Esophagus squamous epithelium (tissue), 4 donors: ENCODE data around the gene RHO.

ENCODE experiments used
- POLR2A ChIP-seq, 4 donors: fragments of 450-650 bp; IDR thresholded peaks; one replicate each; pipeline ENCODE4 v1.6.1; 2017; ENCODE audit warnings: antibody characterized with exemption in 4 of 4, mild to moderate bottlenecking in 4 of 4, moderate library complexity in 3 of 4
- TF ChIP-seq, protein P1 (sequence below), 6 experiments: fragments of 450-650 bp in 4 of 6; fragments of 200-600 bp in 2 of 6; sonication (generic) in 2 of 6; IDR thresholded peaks; one replicate each; pipeline ENCODE4 v1.5.1; 2016 to 2019; ENCODE audit warnings: antibody characterized with exemption in 6 of 6, mild to moderate bottlenecking in 4 of 6, moderate library complexity in 4 of 6

DNA sequence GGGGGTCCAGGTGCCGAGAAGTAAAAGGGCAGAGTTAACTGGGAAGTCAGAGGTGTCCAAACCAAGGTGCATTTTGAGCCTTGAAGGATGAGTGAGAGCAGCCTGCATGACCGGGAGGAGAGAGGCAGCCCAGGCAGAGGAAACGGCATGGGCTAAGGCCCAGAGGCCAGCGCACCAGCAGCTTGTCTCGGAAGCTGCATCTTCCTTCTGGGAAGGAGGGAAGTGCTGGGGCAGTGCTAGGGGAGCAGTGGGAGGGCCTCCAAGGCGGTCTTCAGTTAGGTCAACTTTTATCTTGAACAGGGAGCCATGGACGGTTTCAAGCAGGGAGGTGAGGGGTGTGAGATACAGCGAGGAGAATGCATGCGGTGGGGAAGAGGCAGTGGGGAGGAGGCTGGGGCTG is 15.6 kb downstream of the RHO start:
- TF ChIP-seq, protein P1, sequence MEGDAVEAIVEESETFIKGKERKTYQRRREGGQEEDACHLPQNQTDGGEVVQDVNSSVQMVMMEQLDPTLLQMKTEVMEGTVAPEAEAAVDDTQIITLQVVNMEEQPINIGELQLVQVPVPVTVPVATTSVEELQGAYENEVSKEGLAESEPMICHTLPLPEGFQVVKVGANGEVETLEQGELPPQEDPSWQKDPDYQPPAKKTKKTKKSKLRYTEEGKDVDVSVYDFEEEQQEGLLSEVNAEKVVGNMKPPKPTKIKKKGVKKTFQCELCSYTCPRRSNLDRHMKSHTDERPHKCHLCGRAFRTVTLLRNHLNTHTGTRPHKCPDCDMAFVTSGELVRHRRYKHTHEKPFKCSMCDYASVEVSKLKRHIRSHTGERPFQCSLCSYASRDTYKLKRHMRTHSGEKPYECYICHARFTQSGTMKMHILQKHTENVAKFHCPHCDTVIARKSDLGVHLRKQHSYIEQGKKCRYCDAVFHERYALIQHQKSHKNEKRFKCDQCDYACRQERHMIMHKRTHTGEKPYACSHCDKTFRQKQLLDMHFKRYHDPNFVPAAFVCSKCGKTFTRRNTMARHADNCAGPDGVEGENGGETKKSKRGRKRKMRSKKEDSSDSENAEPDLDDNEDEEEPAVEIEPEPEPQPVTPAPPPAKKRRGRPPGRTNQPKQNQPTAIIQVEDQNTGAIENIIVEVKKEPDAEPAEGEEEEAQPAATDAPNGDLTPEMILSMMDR (IDR thresholded peaks at IDR 0.05), result no peak
- TF ChIP-seq POLR2A (IDR thresholded peaks at IDR 0.05), result no peak
